Keratinocyte (primary cell): ENCODE data around the gene HEBP2. TPM values are rescaled to one million over a fixed set of nuclear protein-coding genes. Genes with fewer than 3 reads are reported as not detected.

Experiments
- DNase-seq: peaks from one replicate; pipeline ENCODE4 v3.0.0-alpha.2; 2011; ENCODE audit warnings: low read depth, missing footprints, low spot score
- FAIRE-seq: peaks from 2 replicates; lab custom pipeline; 2011; peaks lifted over from hg19 to GRCh38; lab: Jason Lieb, UNC
- H2AFZ ChIP-seq: 2 replicates; pipeline ENCODE4 v1.6.0; 2012; ENCODE audit warnings: low read length, control low read depth, inconsistent platforms; ENCODE audit not compliant: control insufficient read depth
- H3K27ac ChIP-seq: 2 replicates; pipeline ENCODE4 v1.5.1; 2011; ENCODE audit warnings: low read length; ENCODE audit not compliant: control insufficient read depth, insufficient read depth
- H3K27me3 ChIP-seq: 3 replicates; pipeline ENCODE4 v1.6.0; 2011; ENCODE audit warnings: low read length; ENCODE audit not compliant: control insufficient read depth, insufficient read depth; ENCODE audit errors: extremely low read depth
- H3K36me3 ChIP-seq, 2 experiments: 2 replicates in 1 of 2; 3 replicates in 1 of 2; pipeline ENCODE4 v1.5.1; 2011; ENCODE audit warnings: low read length in 2 of 2, mild to moderate bottlenecking in 1 of 2; ENCODE audit not compliant: control insufficient read depth in 2 of 2, insufficient read depth in 2 of 2; ENCODE audit errors: extremely low read depth in 1 of 2
- H3K4me1 ChIP-seq: 3 replicates; pipeline ENCODE4 v1.5.1; 2011; ENCODE audit warnings: low read length; ENCODE audit not compliant: control insufficient read depth, insufficient read depth; ENCODE audit errors: extremely low read depth
- H3K4me2 ChIP-seq: 3 replicates; pipeline ENCODE4 v1.6.0; 2011; ENCODE audit warnings: low read depth, low read length; ENCODE audit not compliant: control insufficient read depth, insufficient read depth; ENCODE audit errors: extremely low read depth
- H3K4me3 ChIP-seq, 3 experiments: fragments of 200-600 bp in 1 of 3; sonication (generic) in 1 of 3; 2 replicates in 2 of 3; 3 replicates in 1 of 3; pipeline ENCODE4 v1.5.1; 2011 to 2016; ENCODE audit warnings: low read length in 3 of 3, mild to moderate bottlenecking in 3 of 3, control low read depth in 2 of 3, inconsistent platforms in 1 of 3, low read depth in 1 of 3, mixed read lengths in 1 of 3, mixed run types in 1 of 3, moderate library complexity in 1 of 3; ENCODE audit not compliant: control insufficient read depth in 2 of 3, insufficient read depth in 2 of 3; ENCODE audit errors: extremely low read depth in 1 of 3
- H3K79me2 ChIP-seq: 2 replicates; pipeline ENCODE4 v1.6.0; 2012; ENCODE audit warnings: low read length; ENCODE audit not compliant: control insufficient read depth, insufficient read depth
- H3K9ac ChIP-seq: 3 replicates; pipeline ENCODE4 v1.6.0; 2011; ENCODE audit warnings: low read length; ENCODE audit not compliant: control insufficient read depth, insufficient read depth; ENCODE audit errors: extremely low read depth
- H3K9me1 ChIP-seq: 3 replicates; pipeline ENCODE4 v1.6.0; 2011; ENCODE audit warnings: low read length; ENCODE audit not compliant: control insufficient read depth, insufficient read depth; ENCODE audit errors: extremely low read depth
- H3K9me3 ChIP-seq: 2 replicates; pipeline ENCODE4 v1.5.1; 2012; ENCODE audit warnings: low read depth, low read length; ENCODE audit not compliant: control insufficient read depth
- H4K20me1 ChIP-seq: 3 replicates; pipeline ENCODE4 v1.6.0; 2011; ENCODE audit warnings: low read length; ENCODE audit not compliant: control insufficient read depth, insufficient read depth; ENCODE audit errors: extremely low read depth
- CTCF ChIP-seq, 3 experiments: IDR thresholded peaks in 1 of 3; conservative IDR thresholded peaks in 1 of 3; optimal IDR thresholded peaks in 1 of 3; 2 replicates in 2 of 3; 3 replicates in 1 of 3; pipeline versions ENCODE3 to v1.5.1; 2011; ENCODE audit warnings: low read length in 3 of 3, mild to moderate bottlenecking in 3 of 3, moderate library complexity in 2 of 3, control low read depth in 1 of 3, inconsistent platforms in 1 of 3; ENCODE audit not compliant: insufficient read depth in 2 of 3; ENCODE audit errors: extremely low read depth in 1 of 3
- EZH2 ChIP-seq: IDR thresholded peaks from one replicate; pipeline ENCODE4 v1.6.1; 2012; ENCODE audit warnings: inconsistent platforms, mild to moderate bottlenecking, low read length, moderate library complexity
- dilution Hi-C: fragments of 300-500 bp; cut with MboI; formaldehyde crosslinking; loops from one replicate; pipeline ENCODE4 v1.7.0; 2020; ENCODE audit warnings: low sequenced_read_pairs; ENCODE audit not compliant: extremely low pct_ligation_motif_present
- polyA plus RNA-seq, 5 experiments: library from polyadenylated mRNA; depleted of rRNA in 3 of 5; stranded (reverse) in 3 of 5; stranded (forward) in 1 of 5; unstranded in 1 of 5; fragments of >200 nt; gene quantifications; 1 replicate in 1 of 5; 2 replicates in 3 of 5; 3 replicates in 1 of 5; pipeline versions ENCODE4 v1.2.1 to v1.2.3, GENCODE V29; 2011 to 2012; ENCODE audit warnings: missing spikeins in 2 of 5, low read depth in 1 of 5, low replicate concordance in 1 of 5

The HEBP2 gene
- polyA plus RNA-seq, 1 donor (not counting 4 experiments of a cell fraction or from before 2014, with no cell fraction given) = 41.9 TPM

- Histone ChIP-seq H3K36me3 (no peaks in the 10 kb centered on the region), H3K27ac (no peak overlapping the region), H4K20me1 (no peaks in the 10 kb centered on the region), H3K9ac (no peak overlapping the region), H2AFZ (no peak overlapping the region), H3K9me3 (no peaks in the 10 kb centered on the region), H3K79me2 (no peaks in the 10 kb centered on the region), H3K4me2 (no peak overlapping the region), H3K9me1 (no peaks in the 10 kb centered on the region), H3K4me1 (no peaks in the 10 kb centered on the region), H3K4me3 (no peak overlapping the region), H3K27me3 (no peaks in the 10 kb centered on the region)
- FAIRE-seq (no peak), DNase-seq (no peak)
- TF ChIP-seq CTCF (optimal IDR thresholded peaks at IDR 0.05 in 1 of 3, IDR thresholded peaks at IDR 0.05 in 1 of 3, conservative IDR thresholded peaks at IDR 0.05 in 1 of 3; ENCODE audit: extremely low read depth in 1 of 3, insufficient read depth in 2 of 3, low read length in 3 of 3) (no peak), EZH2 (no peak)
- dilution Hi-C loops = no loop called here
Observed at GRCh38 chr6:138393871-138394783, 9.9 kb upstream of the HEBP2 start.

- dilution Hi-C loops = no loop called here
- H2AFZ ChIP-seq = no peak overlapping the region
- H3K79me2 ChIP-seq = no peaks in the 10 kb centered on the region
- H3K9me3 ChIP-seq = no peaks in the 10 kb centered on the region
- no peaks in the 10 kb centered on the region for H4K20me1 ChIP-seq
- no peak overlapping the region for H3K4me2 ChIP-seq
- no peaks in the 10 kb centered on the region for H3K27me3 ChIP-seq
- H3K36me3 ChIP-seq = no peaks in the 10 kb centered on the region
- no peak overlapping the region for H3K4me3 ChIP-seq
- TF ChIP-seq CTCF (optimal IDR thresholded peaks at IDR 0.05 in 1 of 3, IDR thresholded peaks at IDR 0.05 in 1 of 3, conservative IDR thresholded peaks at IDR 0.05 in 1 of 3; ENCODE audit: extremely low read depth in 1 of 3, insufficient read depth in 2 of 3, low read length in 3 of 3) = no peak
- no peak for TF ChIP-seq EZH2
- H3K9ac ChIP-seq = no peak overlapping the region
- H3K4me1 ChIP-seq = no peaks in the 10 kb centered on the region
- no peak overlapping the region for H3K27ac ChIP-seq
- DNase-seq = no peak
- no peaks in the 10 kb centered on the region for H3K9me1 ChIP-seq
- FAIRE-seq = no peak
Observed at GRCh38 chr6:138396709-138397108, 7.3 kb upstream of the HEBP2 start.
